Measurements from ENCODE around the gene SUCLG2.
A peak's percentile ranks its signal among the peaks of the same experiment; 100 is the strongest.

Gene SUCLG2

GRCh38 chr3:67648701-67649100 lies 5.7 kb downstream of the SUCLG2 start:
- DNase-seq = no peak

GRCh38 chr3:67648229-67648628 lies 6.2 kb downstream of the SUCLG2 start:
- DNase-seq = no peak

- no peak for DNase-seq
Measured at GRCh38 chr3:67647390-67647878, 7.0 kb downstream of the SUCLG2 start.

GRCh38 chr3:67646586-67647234 lies 7.7 kb downstream of the SUCLG2 start:
- peak in 1 of 2 experiments; percentile 24 for DNase-seq

- DNase-seq = no peak
Measured at GRCh38 chr3:67644827-67645226, 9.6 kb downstream of the SUCLG2 start.

- DNase-seq = no peak
Measured at GRCh38 chr3:67642734-67643133, 11.7 kb downstream of the SUCLG2 start.

GRCh38 chr3:67642190-67642589 lies 12.2 kb downstream of the SUCLG2 start:
- no peak for DNase-seq

GRCh38 chr3:67641451-67641850 lies 13.0 kb downstream of the SUCLG2 start:
- DNase-seq = no peak

GRCh38 chr3:67640023-67640660 lies 14.3 kb downstream of the SUCLG2 start:
- DNase-seq = no peak

- no peak for DNase-seq
Measured at GRCh38 chr3:67637255-67637900, 17.0 kb downstream of the SUCLG2 start.

GRCh38 chr3:67635806-67636205 lies 18.6 kb downstream of the SUCLG2 start:
- DNase-seq = no peak

- no peak for DNase-seq
Measured at GRCh38 chr3:67635257-67635656, 19.2 kb downstream of the SUCLG2 start.

- no peak for DNase-seq
Measured at GRCh38 chr3:67630666-67631362, 23.6 kb downstream of the SUCLG2 start.

- no peak for DNase-seq
Measured at GRCh38 chr3:67624687-67625086, 29.7 kb downstream of the SUCLG2 start.

GRCh38 chr3:67624078-67624477 lies 30.3 kb downstream of the SUCLG2 start:
- DNase-seq = no peak

- DNase-seq = no peak
Measured at GRCh38 chr3:67622652-67623051, 31.8 kb downstream of the SUCLG2 start.

- DNase-seq = no peak
Measured at GRCh38 chr3:67620869-67621268, 33.5 kb downstream of the SUCLG2 start.

GRCh38 chr3:67619991-67620390 lies 34.4 kb downstream of the SUCLG2 start:
- no peak for DNase-seq

GRCh38 chr3:67617518-67617917 lies 36.9 kb downstream of the SUCLG2 start:
- no peak for DNase-seq

GRCh38 chr3:67616046-67616445 lies 38.4 kb downstream of the SUCLG2 start:
- DNase-seq = no peak

- no peak for DNase-seq
Measured at GRCh38 chr3:67614195-67614594, 40.2 kb downstream of the SUCLG2 start.

- no peak for DNase-seq
Measured at GRCh38 chr3:67610458-67610857, 44.0 kb downstream of the SUCLG2 start.

GRCh38 chr3:67609709-67610108 lies 44.7 kb downstream of the SUCLG2 start:
- DNase-seq = no peak

- no peak for DNase-seq
Measured at GRCh38 chr3:67608034-67608433, 46.4 kb downstream of the SUCLG2 start.
